Ishikawa (cell line): ENCODE measurements around the gene BTG1.

ENCODE experiments used
- CEBPB ChIP-seq: IDR thresholded peaks from 2 replicates; pipeline ENCODE4 v1.6.1; 2012
- CREB1 ChIP-seq: IDR thresholded peaks from 2 replicates; pipeline ENCODE4 v1.6.1; 2012; ENCODE audit warnings: low read depth
- EGR1 ChIP-seq: IDR thresholded peaks from 2 replicates; pipeline ENCODE4 v1.6.1; 2012
- EP300 ChIP-seq: IDR thresholded peaks from 2 replicates; pipeline ENCODE4 v1.6.1; 2012; ENCODE audit warnings: borderline replicate concordance
- FOXM1 ChIP-seq: IDR thresholded peaks from 2 replicates; pipeline ENCODE4 v1.6.1; 2012; ENCODE audit warnings: low read depth, borderline replicate concordance
- TAF1 ChIP-seq: IDR thresholded peaks from 2 replicates; pipeline ENCODE4 v1.6.1; 2012; ENCODE audit warnings: low read depth, mild to moderate bottlenecking
- TCF12 ChIP-seq: IDR thresholded peaks from 2 replicates; pipeline ENCODE4 v1.6.1; 2012; ENCODE audit warnings: low read depth
- TEAD4 ChIP-seq: IDR thresholded peaks from 2 replicates; pipeline ENCODE4 v1.6.1; 2012
- YY1 ChIP-seq: IDR thresholded peaks from 2 replicates; pipeline ENCODE4 v1.6.1; 2012; ENCODE audit warnings: low read depth
- ZBTB7A ChIP-seq: IDR thresholded peaks from 2 replicates; pipeline ENCODE4 v1.6.1; 2012; ENCODE audit warnings: low read depth
- TF ChIP-seq, protein P1 (sequence below): IDR thresholded peaks from 2 replicates; pipeline ENCODE4 v1.6.1; 2012
- TF ChIP-seq, protein P2 (sequence below): IDR thresholded peaks from 2 replicates; pipeline ENCODE4 v1.6.1; 2012
- TF ChIP-seq, protein P3 (sequence below): IDR thresholded peaks from 2 replicates; pipeline ENCODE4 v1.6.1; 2012; ENCODE audit warnings: low read depth, mild to moderate bottlenecking

DNA sequence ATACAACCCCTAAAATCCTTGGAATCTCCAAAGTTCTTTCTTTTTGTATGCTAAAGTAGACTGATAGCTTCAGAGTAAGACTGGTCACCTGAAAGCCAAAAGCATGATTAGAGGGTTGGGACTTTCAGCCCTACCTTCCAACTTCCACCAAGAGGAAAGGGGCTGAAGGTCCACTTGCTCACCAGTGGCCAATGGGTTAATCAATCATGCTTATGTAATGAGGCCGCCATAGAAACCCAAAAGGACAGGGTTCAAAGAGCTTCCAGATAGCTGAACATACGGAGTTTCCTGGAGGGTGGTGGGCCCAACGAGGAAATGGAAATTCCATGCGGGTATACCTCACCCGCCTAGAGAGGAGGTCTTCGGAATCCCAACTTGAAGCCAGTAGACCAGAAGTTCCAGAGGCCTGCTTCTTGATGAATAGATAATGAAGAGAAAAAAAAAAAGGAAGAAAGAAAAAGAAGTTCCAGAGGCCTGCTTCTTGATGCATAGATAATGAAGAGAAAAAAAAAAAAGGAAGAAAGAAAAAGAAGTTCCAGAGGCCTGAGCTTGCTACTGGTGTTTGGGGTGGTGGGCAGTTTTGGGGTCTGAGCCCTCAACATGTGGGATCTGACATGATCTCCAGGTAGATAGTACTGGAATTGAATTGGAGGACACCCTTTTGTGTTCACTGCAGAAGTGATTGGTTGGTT lies 11.2 kb upstream of the BTG1 start:
- TF ChIP-seq FOXM1, result no peak
- no peak for TF ChIP-seq CREB1
- TF ChIP-seq, protein P1, sequence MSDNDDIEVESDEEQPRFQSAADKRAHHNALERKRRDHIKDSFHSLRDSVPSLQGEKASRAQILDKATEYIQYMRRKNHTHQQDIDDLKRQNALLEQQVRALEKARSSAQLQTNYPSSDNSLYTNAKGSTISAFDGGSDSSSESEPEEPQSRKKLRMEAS, result no peak
- no peak for TF ChIP-seq TAF1
- TF ChIP-seq EP300, result no peak
- TF ChIP-seq, protein P2, sequence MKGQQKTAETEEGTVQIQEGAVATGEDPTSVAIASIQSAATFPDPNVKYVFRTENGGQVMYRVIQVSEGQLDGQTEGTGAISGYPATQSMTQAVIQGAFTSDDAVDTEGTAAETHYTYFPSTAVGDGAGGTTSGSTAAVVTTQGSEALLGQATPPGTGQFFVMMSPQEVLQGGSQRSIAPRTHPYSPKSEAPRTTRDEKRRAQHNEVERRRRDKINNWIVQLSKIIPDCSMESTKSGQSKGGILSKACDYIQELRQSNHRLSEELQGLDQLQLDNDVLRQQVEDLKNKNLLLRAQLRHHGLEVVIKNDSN, result no peak
- no peak for TF ChIP-seq YY1
- TF ChIP-seq TEAD4, result no peak
- TF ChIP-seq CEBPB, result no peak
- TF ChIP-seq TCF12, result no peak
- TF ChIP-seq ZBTB7A, result no peak
- no peak for TF ChIP-seq EGR1
- TF ChIP-seq, protein P3, sequence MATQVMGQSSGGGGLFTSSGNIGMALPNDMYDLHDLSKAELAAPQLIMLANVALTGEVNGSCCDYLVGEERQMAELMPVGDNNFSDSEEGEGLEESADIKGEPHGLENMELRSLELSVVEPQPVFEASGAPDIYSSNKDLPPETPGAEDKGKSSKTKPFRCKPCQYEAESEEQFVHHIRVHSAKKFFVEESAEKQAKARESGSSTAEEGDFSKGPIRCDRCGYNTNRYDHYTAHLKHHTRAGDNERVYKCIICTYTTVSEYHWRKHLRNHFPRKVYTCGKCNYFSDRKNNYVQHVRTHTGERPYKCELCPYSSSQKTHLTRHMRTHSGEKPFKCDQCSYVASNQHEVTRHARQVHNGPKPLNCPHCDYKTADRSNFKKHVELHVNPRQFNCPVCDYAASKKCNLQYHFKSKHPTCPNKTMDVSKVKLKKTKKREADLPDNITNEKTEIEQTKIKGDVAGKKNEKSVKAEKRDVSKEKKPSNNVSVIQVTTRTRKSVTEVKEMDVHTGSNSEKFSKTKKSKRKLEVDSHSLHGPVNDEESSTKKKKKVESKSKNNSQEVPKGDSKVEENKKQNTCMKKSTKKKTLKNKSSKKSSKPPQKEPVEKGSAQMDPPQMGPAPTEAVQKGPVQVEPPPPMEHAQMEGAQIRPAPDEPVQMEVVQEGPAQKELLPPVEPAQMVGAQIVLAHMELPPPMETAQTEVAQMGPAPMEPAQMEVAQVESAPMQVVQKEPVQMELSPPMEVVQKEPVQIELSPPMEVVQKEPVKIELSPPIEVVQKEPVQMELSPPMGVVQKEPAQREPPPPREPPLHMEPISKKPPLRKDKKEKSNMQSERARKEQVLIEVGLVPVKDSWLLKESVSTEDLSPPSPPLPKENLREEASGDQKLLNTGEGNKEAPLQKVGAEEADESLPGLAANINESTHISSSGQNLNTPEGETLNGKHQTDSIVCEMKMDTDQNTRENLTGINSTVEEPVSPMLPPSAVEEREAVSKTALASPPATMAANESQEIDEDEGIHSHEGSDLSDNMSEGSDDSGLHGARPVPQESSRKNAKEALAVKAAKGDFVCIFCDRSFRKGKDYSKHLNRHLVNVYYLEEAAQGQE, result no peak
